Right lobe of liver (tissue), 6 donors: ENCODE measurements around the gene FOXO4. TPM values are rescaled to one million over a fixed set of nuclear protein-coding genes. Genes with fewer than 3 reads are reported as not detected.

Experiments used
- ATAC-seq, 4 donors: fragments of 200-7000 bp; cut with Tn5 transposase; one replicate each; pipeline ENCODE4 v1.9.1; 2020; ENCODE audit warnings: mild to moderate bottlenecking in 4 of 4, moderate library complexity in 4 of 4
- DNase-seq, 3 donors: peaks; one replicate each; pipeline ENCODE4 v3.0.0-alpha.2; 2020
- H3K27ac ChIP-seq, 3 donors: fragments of 200-600 bp; one replicate each; pipeline ENCODE4 v1.8.0; 2022
- H3K27me3 ChIP-seq, 2 donors: fragments of 200-600 bp; one replicate each; pipeline ENCODE4 v1.8.0; 2022
- H3K36me3 ChIP-seq, 4 donors: fragments of 200-600 bp; sonication (generic) in 1 of 4; one replicate each; pipeline versions ENCODE4 v1.5.1 to v1.8.0; 2017 to 2022; ENCODE audit warnings: control low read depth in 1 of 4
- H3K4me1 ChIP-seq, 4 donors: fragments of 200-600 bp; sonication (generic) in 1 of 4; one replicate each; pipeline versions ENCODE4 v1.5.1 to v1.8.0; 2017 to 2022; ENCODE audit warnings: control low read depth in 1 of 4
- H3K4me3 ChIP-seq, 3 donors: fragments of 200-600 bp; one replicate each; pipeline ENCODE4 v1.8.0; 2022
- H3K9me3 ChIP-seq, 4 donors: fragments of 200-600 bp; sonication (generic) in 1 of 4; one replicate each; pipeline versions ENCODE4 v1.5.1 to v1.8.0; 2017 to 2022; ENCODE audit warnings: control low read depth in 1 of 4
- CTCF ChIP-seq, 4 donors: fragments of 200-600 bp in 3 of 4; fragments of 450-650 bp in 1 of 4; IDR thresholded peaks; one replicate each; pipeline versions ENCODE4 v1.5.1 to v1.8.0; 2016 to 2022; ENCODE audit warnings: antibody characterized with exemption in 4 of 4, mild to moderate bottlenecking in 2 of 4
- POLR2A ChIP-seq: fragments of 450-650 bp; IDR thresholded peaks from one replicate; pipeline ENCODE4 v1.6.1; 2017; ENCODE audit warnings: antibody characterized with exemption, mild to moderate bottlenecking
- WGBS: methylation state at CpG from one replicate; pipeline ENCODE4 v1.1.6; 2018; ENCODE audit warnings: low coverage, low lambda C conversion rate; ENCODE audit not compliant: insufficient coverage; ENCODE audit errors: missing lambda C conversion rate; 5-methylcytosine and 5-hydroxymethylcytosine counted together
- intact Hi-C, 2 donors: fragments of 100-400 bp; cut with DNase I; formaldehyde crosslinking; loops; one replicate each; pipeline versions ENCODE4 v1.11.2 to v1.14.1; 2022
- total RNA-seq, 6 experiments: library from RNA; depleted of rRNA in 2 of 6; stranded (reverse); fragments of >200 nt in 2 of 6; fragmentation: NEBNext Ultra II Directional in 3 of 6; extraction: Animal tissue kit (Norgen Biotek cat#: 25700) in 3 of 6; gene quantifications; one replicate each; pipeline versions ENCODE4 v1.1.0 to v1.2.4, GENCODE V29; 2016 to 2023
- donor health status: DM: no; HTN: yes; CAD: no.
- donor health status: DM: no; HTN: no; CAD: no.
- donor health status: DM: no; HTN: no; CAD: no.
- donor health status: DM: no; HTN: yes; CAD: no.
- donor health status: DM: no; HTN: yes; CAD: no.

Gene FOXO4
- total RNA-seq, 6 experiments from 2014 or later: 5.2 to 12.1 (median 8.5) TPM

GRCh38 chrX:71100581-71101505, 5.2 kb downstream of the FOXO4 start:
- DNase-seq (no peak), ATAC-seq (no peak)
- intact Hi-C loops: no loop called here
- TF ChIP-seq POLR2A: no peak
- TF ChIP-seq CTCF (IDR thresholded peaks at IDR 0.05): no peak
- H3K27me3 ChIP-seq: no peaks in the 10 kb centered on the region
- no peaks in the 10 kb centered on the region for H3K9me3 ChIP-seq
- H3K4me3 ChIP-seq: no peak overlapping the region
- H3K36me3 ChIP-seq: no peaks in the 10 kb centered on the region
- 44% methylated on average over 12 of the region's 31 CpGs for WGBS
- H3K27ac ChIP-seq: no peak overlapping the region
- H3K4me1 ChIP-seq: no peaks in the 10 kb centered on the region

GRCh38 chrX:71102292-71102691, 6.6 kb downstream of the FOXO4 start:
- no peaks in the 10 kb centered on the region for H3K9me3 ChIP-seq
- ATAC-seq (no peak), DNase-seq (no peak)
- no peaks in the 10 kb centered on the region for H3K27me3 ChIP-seq
- no peak overlapping the region for H3K4me3 ChIP-seq
- TF ChIP-seq CTCF (IDR thresholded peaks at IDR 0.05) (no peak), POLR2A (no peak)
- H3K27ac ChIP-seq: no peak overlapping the region
- WGBS: 20% methylated on average over 2 of the region's 3 CpGs
- H3K4me1 ChIP-seq: no peaks in the 10 kb centered on the region
- no peaks in the 10 kb centered on the region for H3K36me3 ChIP-seq
- intact Hi-C loops: no loop called here

DNA sequence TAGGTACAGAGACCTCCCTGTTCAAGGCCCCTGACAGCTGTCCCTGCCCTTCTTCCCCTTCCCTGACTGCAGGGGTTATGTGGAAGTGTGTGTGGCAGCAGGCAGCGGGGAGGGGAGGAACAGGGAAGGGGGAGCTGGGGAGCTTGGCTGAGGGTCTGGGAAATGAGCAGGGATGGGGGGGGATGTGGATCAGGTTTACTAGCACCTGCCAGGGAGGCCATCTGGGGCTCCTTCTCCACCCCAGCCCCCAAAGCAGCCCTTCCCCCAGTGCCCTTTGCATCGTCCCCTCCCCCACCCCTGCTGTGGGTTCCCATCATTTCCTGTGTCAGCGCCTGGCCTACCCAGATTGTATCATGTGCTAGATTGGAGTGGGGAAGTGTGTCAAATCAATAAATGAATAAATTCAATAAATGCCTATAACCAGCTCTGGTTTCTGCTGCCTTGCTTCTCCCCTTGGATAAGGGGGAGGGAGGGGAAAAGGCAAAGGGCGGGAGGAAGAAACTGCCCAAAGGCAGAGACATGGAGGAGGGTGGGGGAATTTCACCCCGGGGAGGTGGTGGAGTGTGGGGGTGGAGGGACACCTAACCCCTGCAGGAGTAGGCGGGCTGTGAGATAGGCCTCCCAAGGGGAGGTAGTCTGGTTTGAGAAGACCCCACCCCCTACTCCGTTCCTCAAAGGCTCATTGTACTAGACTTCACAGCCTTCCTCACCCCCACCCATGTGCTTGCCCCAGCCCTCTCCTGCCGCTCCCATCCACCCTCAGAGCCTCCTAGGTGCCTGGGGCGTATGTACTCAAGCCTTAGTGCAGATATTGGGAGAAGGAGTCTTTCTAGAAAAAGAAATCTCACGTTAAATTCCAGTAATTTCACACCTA, 7.7 kb downstream of the FOXO4 start:
- no peaks in the 10 kb centered on the region for H3K9me3 ChIP-seq
- ATAC-seq (peak; percentile 40 to 59 (median 52)), DNase-seq (peak in 1 of 3 donors; percentile 49)
- TF ChIP-seq POLR2A (no peak), CTCF (IDR thresholded peaks at IDR 0.05) (no peak)
- H3K4me3 ChIP-seq: no peak overlapping the region
- peak overlapping the region in 1 of 3 donors; percentile 8 for H3K27ac ChIP-seq
- no peaks in the 10 kb centered on the region for H3K36me3 ChIP-seq
- H3K27me3 ChIP-seq: no peaks in the 10 kb centered on the region
- intact Hi-C loops: no loop called here
- 23% methylated on average over 6 of the region's 10 CpGs for WGBS
- H3K4me1 ChIP-seq: no peaks in the 10 kb centered on the region

DNA sequence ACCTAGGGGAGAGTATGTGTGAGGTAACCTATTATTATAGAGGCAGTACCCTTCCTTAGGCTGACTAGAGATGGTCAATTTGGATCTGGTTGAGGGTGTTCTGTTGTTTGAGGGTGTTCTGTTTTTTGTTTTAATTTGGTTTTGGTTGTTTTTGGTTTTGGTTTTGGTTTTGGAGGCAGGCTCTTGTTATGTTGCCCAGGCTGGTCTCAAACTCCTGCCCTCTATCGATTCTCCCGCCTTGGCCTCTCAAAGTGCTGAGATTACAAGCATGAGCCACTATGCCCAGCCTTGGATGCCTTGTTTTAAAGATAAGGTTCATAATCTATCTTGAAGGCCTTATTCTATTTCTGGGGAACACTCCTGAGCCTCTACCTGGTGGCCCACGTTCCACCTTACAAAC, 10.0 kb downstream of the FOXO4 start:
- 61% methylated on average over 3 of the region's 3 CpGs for WGBS
- H3K9me3 ChIP-seq: no peaks in the 10 kb centered on the region
- ATAC-seq (no peak), DNase-seq (no peak)
- no peaks in the 10 kb centered on the region for H3K4me1 ChIP-seq
- TF ChIP-seq POLR2A (no peak), CTCF (IDR thresholded peaks at IDR 0.05) (no peak)
- intact Hi-C loops: no loop called here
- H3K27ac ChIP-seq: no peak overlapping the region
- no peak overlapping the region for H3K4me3 ChIP-seq
- no peaks in the 10 kb centered on the region for H3K27me3 ChIP-seq
- no peaks in the 10 kb centered on the region for H3K36me3 ChIP-seq
